Measurements from ENCODE around the gene NANP. TPM values are rescaled to one million over a fixed set of nuclear protein-coding genes. Genes with fewer than 3 reads are reported as not detected.

The NANP gene
- total RNA-seq, 1 experiment from 2014 or later: 7.3 TPM

DNA sequence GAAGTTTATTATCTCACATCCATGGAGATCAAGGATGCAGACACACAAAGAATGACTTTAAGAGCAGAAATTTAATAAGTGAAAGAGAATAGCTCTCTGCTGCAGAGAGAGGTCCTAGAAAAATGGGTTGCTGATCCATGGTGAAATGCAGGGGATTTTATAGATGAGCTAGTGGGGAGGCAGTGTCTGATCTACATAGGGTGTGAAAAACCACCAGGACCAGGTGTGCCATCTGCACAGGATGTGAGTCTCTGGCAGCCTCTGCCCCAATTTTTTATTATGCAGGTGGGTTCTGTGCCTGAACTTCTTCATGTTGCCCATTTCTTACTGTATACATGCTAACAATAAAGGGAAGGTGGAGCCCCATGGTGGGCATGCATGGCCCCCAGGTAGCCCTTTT, 19.9 kb upstream of the NANP start:
- POLR2A ChIA-PET: no interaction called here

More for the DNA sequence above, 19.9 kb upstream of the NANP start:
- ATAC-seq: no peak
- RAD21 ChIA-PET (ENCODE audit: low non-redundant PET in 1 of 2, low total read pairs in 2 of 2, uncharacterized antibody in 2 of 2, unreplicated experiment in 2 of 2): no interaction called here
- no peak overlapping the region for H3K27ac ChIP-seq (ENCODE audit: low read depth, low read length)
- DNase-seq (ENCODE audit: low read depth, low spot score): no peak
- no peak overlapping the region for H2AFZ ChIP-seq (ENCODE audit: low read depth, low read length, poor library complexity, severe bottlenecking)
- no peaks in the 10 kb centered on the region for H3K36me3 ChIP-seq (ENCODE audit: control insufficient read depth in 1 of 2, insufficient read depth in 2 of 2, low read length in 2 of 2)
- TF ChIP-seq, protein P1, sequence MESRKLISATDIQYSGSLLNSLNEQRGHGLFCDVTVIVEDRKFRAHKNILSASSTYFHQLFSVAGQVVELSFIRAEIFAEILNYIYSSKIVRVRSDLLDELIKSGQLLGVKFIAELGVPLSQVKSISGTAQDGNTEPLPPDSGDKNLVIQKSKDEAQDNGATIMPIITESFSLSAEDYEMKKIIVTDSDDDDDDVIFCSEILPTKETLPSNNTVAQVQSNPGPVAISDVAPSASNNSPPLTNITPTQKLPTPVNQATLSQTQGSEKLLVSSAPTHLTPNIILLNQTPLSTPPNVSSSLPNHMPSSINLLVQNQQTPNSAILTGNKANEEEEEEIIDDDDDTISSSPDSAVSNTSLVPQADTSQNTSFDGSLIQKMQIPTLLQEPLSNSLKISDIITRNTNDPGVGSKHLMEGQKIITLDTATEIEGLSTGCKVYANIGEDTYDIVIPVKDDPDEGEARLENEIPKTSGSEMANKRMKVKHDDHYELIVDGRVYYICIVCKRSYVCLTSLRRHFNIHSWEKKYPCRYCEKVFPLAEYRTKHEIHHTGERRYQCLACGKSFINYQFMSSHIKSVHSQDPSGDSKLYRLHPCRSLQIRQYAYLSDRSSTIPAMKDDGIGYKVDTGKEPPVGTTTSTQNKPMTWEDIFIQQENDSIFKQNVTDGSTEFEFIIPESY (IDR thresholded peaks at IDR 0.05; ENCODE audit: extremely low read depth, insufficient replicate concordance, low read length): no peak
- TF ChIP-seq CBX3 (IDR thresholded peaks at IDR 0.05; ENCODE audit: low read depth) (no peak), RAD21 (IDR thresholded peaks at IDR 0.05; ENCODE audit: low read depth) (no peak), POLR2AphosphoS5 (IDR thresholded peaks at IDR 0.05; ENCODE audit: low read depth, low read length) (no peak), EZH2phosphoT487 (IDR thresholded peaks at IDR 0.05; ENCODE audit: borderline replicate concordance) (no peak), SRF (IDR thresholded peaks at IDR 0.05; ENCODE audit: low read depth) (no peak), SP1 (IDR thresholded peaks at IDR 0.05; ENCODE audit: low read depth) (no peak), YY1 (IDR thresholded peaks at IDR 0.05; ENCODE audit: extremely low read depth, insufficient replicate concordance, low read depth, low read length) (no peak), FOSL1 (IDR thresholded peaks at IDR 0.05; ENCODE audit: low read depth) (no peak), ZFX (IDR thresholded peaks at IDR 0.05) (no peak), POLR2A (IDR thresholded peaks at IDR 0.05; ENCODE audit: borderline replicate concordance, extremely low read depth, insufficient read depth, insufficient read length) (no peak), TCF7L2 (IDR thresholded peaks at IDR 0.05; ENCODE audit: borderline replicate concordance, extremely low read depth, insufficient read depth, insufficient read length) (no peak), EGR1 (IDR thresholded peaks at IDR 0.05; ENCODE audit: low read depth) (no peak), CEBPB (IDR thresholded peaks at IDR 0.05; ENCODE audit: low read depth) (no peak), ZNF274 (IDR thresholded peaks at IDR 0.05; ENCODE audit: low read depth, low read length) (no peak), ELF1 (IDR thresholded peaks at IDR 0.05; ENCODE audit: borderline replicate concordance, low read depth) (no peak), EZH2 (IDR thresholded peaks at IDR 0.05) (no peak)
- TF ChIP-seq, protein P2, sequence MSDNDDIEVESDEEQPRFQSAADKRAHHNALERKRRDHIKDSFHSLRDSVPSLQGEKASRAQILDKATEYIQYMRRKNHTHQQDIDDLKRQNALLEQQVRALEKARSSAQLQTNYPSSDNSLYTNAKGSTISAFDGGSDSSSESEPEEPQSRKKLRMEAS (IDR thresholded peaks at IDR 0.05): no peak
- TF ChIP-seq, protein P3, sequence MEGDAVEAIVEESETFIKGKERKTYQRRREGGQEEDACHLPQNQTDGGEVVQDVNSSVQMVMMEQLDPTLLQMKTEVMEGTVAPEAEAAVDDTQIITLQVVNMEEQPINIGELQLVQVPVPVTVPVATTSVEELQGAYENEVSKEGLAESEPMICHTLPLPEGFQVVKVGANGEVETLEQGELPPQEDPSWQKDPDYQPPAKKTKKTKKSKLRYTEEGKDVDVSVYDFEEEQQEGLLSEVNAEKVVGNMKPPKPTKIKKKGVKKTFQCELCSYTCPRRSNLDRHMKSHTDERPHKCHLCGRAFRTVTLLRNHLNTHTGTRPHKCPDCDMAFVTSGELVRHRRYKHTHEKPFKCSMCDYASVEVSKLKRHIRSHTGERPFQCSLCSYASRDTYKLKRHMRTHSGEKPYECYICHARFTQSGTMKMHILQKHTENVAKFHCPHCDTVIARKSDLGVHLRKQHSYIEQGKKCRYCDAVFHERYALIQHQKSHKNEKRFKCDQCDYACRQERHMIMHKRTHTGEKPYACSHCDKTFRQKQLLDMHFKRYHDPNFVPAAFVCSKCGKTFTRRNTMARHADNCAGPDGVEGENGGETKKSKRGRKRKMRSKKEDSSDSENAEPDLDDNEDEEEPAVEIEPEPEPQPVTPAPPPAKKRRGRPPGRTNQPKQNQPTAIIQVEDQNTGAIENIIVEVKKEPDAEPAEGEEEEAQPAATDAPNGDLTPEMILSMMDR (IDR thresholded peaks at IDR 0.05 in 2 of 3, conservative IDR thresholded peaks at IDR 0.05 in 1 of 3; ENCODE audit: borderline replicate concordance in 1 of 3, insufficient read depth in 1 of 3, low read depth in 2 of 3, low read length in 2 of 3): no peak
- H3K4me2 ChIP-seq (ENCODE audit: low read length): no peak overlapping the region
- 0 out of 4 replicates have a peak, but pooled peaks cover 0 to 3% of the 10 kb centered on the region in 2 experiments for H3K9me3 ChIP-seq (ENCODE audit: control insufficient read depth in 1 of 2, insufficient read depth in 1 of 2, low read depth in 1 of 2, low read length in 2 of 2)
- no peaks in the 10 kb centered on the region for H4K20me1 ChIP-seq (ENCODE audit: insufficient read depth)
- BruUV-seq (replicated peaks): no TSS peak
- no peaks in the 10 kb centered on the region for H3K79me2 ChIP-seq (ENCODE audit: insufficient read depth, low read length)
- intact Hi-C loops (cut with micrococcal nuclease): loop anchor here (2.0 kb wide), 1 partner anchor 19 kb away; the partner anchor contains the start of gene NANP
- no peaks in the 10 kb centered on the region for H3K27me3 ChIP-seq (ENCODE audit: insufficient read depth, low read length)
- H3K9ac ChIP-seq (ENCODE audit: low read length): no peak overlapping the region
- no peak overlapping the region for H3K4me3 ChIP-seq (replicated peaks in 1 of 2; ENCODE audit: low read depth in 1 of 2, low read length in 2 of 2)
- H3K9me2 ChIP-seq (ENCODE audit: insufficient read depth): no peaks in the 10 kb centered on the region
- CTCF ChIA-PET: no interaction called here
- H3K4me1 ChIP-seq (ENCODE audit: control insufficient read depth in 1 of 2, insufficient read depth in 2 of 2, low read length in 2 of 2): no peaks in the 10 kb centered on the region
